K562 (cell line): ENCODE results near the gene KCNN4. TPM values are rescaled to one million over a fixed set of nuclear protein-coding genes. Genes with fewer than 3 reads are reported as not detected.

ENCODE experiments used
- BMI1 ChIP-seq: fragments of 150-350 bp; IDR thresholded peaks from 2 replicates; pipeline ENCODE4 v1.6.1; 2014; ENCODE audit warnings: low read length
- CTCF ChIP-seq, 3 experiments: IDR thresholded peaks in 2 of 3; conservative IDR thresholded peaks in 1 of 3; 2 replicates each; pipeline ENCODE4 v1.5.1; 2011 to 2012; ENCODE audit warnings: low read length in 3 of 3, mild to moderate bottlenecking in 3 of 3, control low read depth in 2 of 3, improper control_type of control experiment in 1 of 3, inconsistent platforms in 1 of 3, low read depth in 1 of 3, mixed read lengths in 1 of 3, moderate library complexity in 1 of 3; ENCODE audit not compliant: insufficient read depth in 2 of 3
- EGR1 ChIP-seq: fragments of 450-650 bp; conservative IDR thresholded peaks from 2 replicates; pipeline ENCODE4 v1.6.1; 2017; ENCODE audit warnings: mild to moderate bottlenecking
- FOXJ3 ChIP-seq: sonication (generic); formaldehyde crosslinking; IDR thresholded peaks from 2 replicates; pipeline ENCODE4 v1.4.0; 2020; ENCODE audit warnings: mild to moderate bottlenecking, missing genetic modification reagents
- KDM4B ChIP-seq, 2 experiments: fragments of 450-650 bp in 1 of 2; sonication (generic) in 1 of 2; IDR thresholded peaks; 2 replicates each; pipeline ENCODE4 v1.6.1; 2016 to 2017; ENCODE audit warnings: borderline replicate concordance in 2 of 2, antibody characterized with exemption in 1 of 2, low read depth in 1 of 2, mild to moderate bottlenecking in 1 of 2
- MCM7 ChIP-seq, 2 experiments: fragments of 450-650 bp; IDR thresholded peaks; 2 replicates each; pipeline ENCODE4 v1.6.1; 2016 to 2018
- MIER1 ChIP-seq: fragments of 450-650 bp; IDR thresholded peaks from 2 replicates; pipeline ENCODE4 v1.6.1; 2016; ENCODE audit warnings: antibody characterized with exemption, mild to moderate bottlenecking, low read depth
- MTA2 ChIP-seq: fragments of 450-650 bp; IDR thresholded peaks from 2 replicates; pipeline ENCODE4 v1.6.1; 2016; ENCODE audit warnings: low read depth
- NFRKB ChIP-seq: fragments of 450-650 bp; IDR thresholded peaks from 2 replicates; pipeline ENCODE4 v1.6.1; 2016; ENCODE audit warnings: low read depth
- PHTF2 ChIP-seq: fragments of 250-450 bp; sonication (Bioruptor Pico); IDR thresholded peaks from 2 replicates; pipeline ENCODE4 v1.5.0; 2021; ENCODE audit warnings: mild to moderate bottlenecking
- POLR2AphosphoS5 ChIP-seq: IDR thresholded peaks from 2 replicates; pipeline ENCODE4 v1.6.1; 2011; ENCODE audit warnings: mild to moderate bottlenecking, low read depth, low read length, moderate library complexity; ENCODE audit not compliant: control insufficient read depth, insufficient read depth
- RAD21 ChIP-seq, 2 experiments: fragments of 250-450 bp in 1 of 2; fragments of 450-650 bp in 1 of 2; sonication (Bioruptor Pico) in 1 of 2; formaldehyde crosslinking in 1 of 2; IDR thresholded peaks in 1 of 2; conservative IDR thresholded peaks in 1 of 2; 2 replicates each; pipeline versions ENCODE4 v1.4.0 to v1.8.0; 2020 to 2022; ENCODE audit warnings: mild to moderate bottlenecking in 2 of 2, moderate library complexity in 1 of 2
- RB1 ChIP-seq: fragments of 450-650 bp; IDR thresholded peaks from 2 replicates; pipeline ENCODE4 v1.6.1; 2017; ENCODE audit warnings: low read depth, mild to moderate bottlenecking
- SMAD3 ChIP-seq: fragments of 450-650 bp; formaldehyde crosslinking; conservative IDR thresholded peaks from 2 replicates; pipeline ENCODE4 v1.4.0; 2020; ENCODE audit warnings: mild to moderate bottlenecking
- STAG1 ChIP-seq: sonication (generic); formaldehyde crosslinking; IDR thresholded peaks from 2 replicates; pipeline ENCODE4 v1.5.0; 2020; ENCODE audit warnings: missing genetic modification reagents, borderline replicate concordance
- SUPT5H ChIP-seq: fragments of 450-650 bp; IDR thresholded peaks from 2 replicates; pipeline ENCODE4 v1.6.1; 2016
- TAF7 ChIP-seq: fragments of 450-650 bp; IDR thresholded peaks from 2 replicates; pipeline ENCODE4 v1.6.1; 2016; ENCODE audit warnings: missing genetic modification characterization, missing compliant biosample characterization
- TCF7 ChIP-seq: sonication (generic); IDR thresholded peaks from 2 replicates; pipeline ENCODE4 v1.6.1; 2016; ENCODE audit warnings: antibody characterized with exemption, borderline replicate concordance
- TRIM24 ChIP-seq, 2 experiments: fragments of 450-650 bp; IDR thresholded peaks; 2 replicates each; pipeline ENCODE4 v1.6.1; 2016
- VEZF1 ChIP-seq: fragments of 200-800 bp; sonication (Bioruptor generic); IDR thresholded peaks from 2 replicates; pipeline ENCODE4 v1.6.1; 2017; ENCODE audit warnings: missing genetic modification characterization, missing compliant biosample characterization
- ZBTB5 ChIP-seq: fragments of 450-650 bp; IDR thresholded peaks from 2 replicates; pipeline ENCODE4 v1.6.1; 2017; ENCODE audit warnings: antibody characterized with exemption
- ZC3H11A ChIP-seq: IDR thresholded peaks from 2 replicates; pipeline ENCODE4 v1.6.1; 2012; ENCODE audit warnings: low read depth, low read length, improper control_type of control experiment
- ZNF143 ChIP-seq: sonication (generic); formaldehyde crosslinking; IDR thresholded peaks from 2 replicates; pipeline ENCODE4 v1.9.0; 2022; ENCODE audit warnings: mild to moderate bottlenecking, missing genetic modification reagents
- ZNF146 ChIP-seq: IDR thresholded peaks from one replicate; pipeline ENCODE4 v1.6.1; 2018; ENCODE audit warnings: missing compliant biosample characterization; ENCODE audit not compliant: unreplicated experiment
- ZNF184 ChIP-seq: sonication (generic); formaldehyde crosslinking; IDR thresholded peaks from 2 replicates; pipeline ENCODE4 v1.5.0; 2020; ENCODE audit warnings: missing genetic modification reagents
- ZNF316 ChIP-seq: fragments of 450-650 bp; IDR thresholded peaks from 2 replicates; pipeline ENCODE4 v1.6.1; 2016
- ZNF766 ChIP-seq: fragments of 200-800 bp; sonication (Bioruptor generic); conservative IDR thresholded peaks from 2 replicates; pipeline ENCODE4 v1.6.1; 2016; ENCODE audit warnings: missing genetic modification characterization, missing compliant biosample characterization
- ZNF77 ChIP-seq: fragments of 250-450 bp; sonication (Bioruptor Pico); IDR thresholded peaks from 2 replicates; pipeline ENCODE4 v1.5.0; 2020
- polyA plus RNA-seq, 8 experiments: library from polyadenylated mRNA; depleted of rRNA in 4 of 8; stranded (reverse) in 5 of 8; unstranded in 3 of 8; fragments of >200 nt; fragmentation: Nextera tagmentation in 2 of 8; fragmentation: Illumina TruSeq in 1 of 8; extraction: Ambion mirVana in 2 of 8; extraction: Trizol in 1 of 8; gene quantifications; 2 replicates each; pipeline versions ENCODE4 v1.2.1 to v1.2.3, GENCODE V29; 2011 to 2014; ENCODE audit warnings: inconsistent platforms in 1 of 8, missing spikeins in 1 of 8
- total RNA-seq, 7 experiments: library from RNA; depleted of rRNA in 6 of 7; stranded (reverse); fragments of >200 nt in 6 of 7; fragmentation: Illumina TruSeq in 2 of 7; extraction: Trizol in 2 of 7; gene quantifications; 2 replicates each; pipeline versions ENCODE4 v1.2.1 to v1.2.3, GENCODE V29; 2011 to 2021; ENCODE audit warnings: low replicate concordance in 1 of 7

Gene KCNN4
- total and polyA plus RNA-seq, 9 of the 15 experiments (the other 6 are each of a cell fraction or from before 2014, with no cell fraction given): 0.53 to 37.7 (median 25.9) TPM

GRCh38 chr19:43779820-43780219 is 953 bp downstream of the KCNN4 start (continued):
- TF ChIP-seq NFRKB (peak; percentile 70; the same call in 1 of the 2 replicates), ZNF766 (CRISPR knock-in tag) (no peak), POLR2AphosphoS5 (no peak), MIER1 (no peak), SUPT5H (no peak), ZNF77 (no peak), RB1 (peak; percentile 38; the same call in 1 of the 2 replicates), ZNF184 (CRISPR knock-in tag) (no peak), ZNF316 (no peak), STAG1 (CRISPR knock-in tag) (no peak), MCM7 (IDR thresholded peaks at IDR 0.05) (no peak), BMI1 (no peak), ZNF146 (CRISPR knock-in tag) (no peak), VEZF1 (CRISPR knock-in tag) (peak; percentile 24; the same call in 1 of the 2 replicates), TRIM24 (IDR thresholded peaks at IDR 0.05) (no peak), TCF7 (no peak), ZNF143 (CRISPR knock-in tag) (no peak), KDM4B (IDR thresholded peaks at IDR 0.05; ENCODE audit: borderline replicate concordance in 2 of 2, low read depth in 1 of 2) (no peak), CTCF (IDR thresholded peaks at IDR 0.05 in 2 of 3, conservative IDR thresholded peaks at IDR 0.05 in 1 of 3; ENCODE audit: insufficient read depth in 2 of 3, low read depth in 1 of 3, low read length in 3 of 3) (peak; percentile 44 to 61 (median 61)), TAF7 (tag) (no peak), EGR1 (no peak), ZBTB5 (no peak), RAD21 (CRISPR knock-in tag; conservative IDR thresholded peaks at IDR 0.05 in 1 of 2, IDR thresholded peaks at IDR 0.05 in 1 of 2) (peak; percentile 29 to 51; a peak in 3 of 4 replicates), MTA2 (no peak), ZC3H11A (no peak), PHTF2 (CRISPR knock-in tag) (no peak), SMAD3 (CRISPR knock-in tag) (no peak), FOXJ3 (CRISPR knock-in tag) (no peak)
